Measurements from ENCODE around the gene NELFB.

Gene NELFB

GRCh38 chr9:137254624-137255447 is at the start of gene NELFB:
NELFB (plus strand) TSS chr9:137255327.
- peak; percentile 95 to 96 for DNase-seq (ENCODE audit: low read depth in 2 of 2)

- DNase-seq (ENCODE audit: low read depth in 2 of 2) = no peak
Measured at GRCh38 chr9:137206602-137207001, 48.5 kb upstream of the NELFB start.

GRCh38 chr9:137211532-137211931 is 43.6 kb upstream of the NELFB start:
- DNase-seq (ENCODE audit: low read depth in 2 of 2) = no peak

GRCh38 chr9:137212520-137212919 is 42.6 kb upstream of the NELFB start:
- DNase-seq (ENCODE audit: low read depth in 2 of 2) = no peak

GRCh38 chr9:137213160-137214060 is 41.7 kb upstream of the NELFB start:
- DNase-seq (ENCODE audit: low read depth in 2 of 2) = no peak

GRCh38 chr9:137214620-137215019 is 40.5 kb upstream of the NELFB start:
- no peak for DNase-seq (ENCODE audit: low read depth in 2 of 2)

- no peak for DNase-seq (ENCODE audit: low read depth in 2 of 2)
Measured at GRCh38 chr9:137215196-137215986, 39.7 kb upstream of the NELFB start.

- no peak for DNase-seq (ENCODE audit: low read depth in 2 of 2)
Measured at GRCh38 chr9:137216188-137216965, 38.8 kb upstream of the NELFB start.

- no peak for DNase-seq (ENCODE audit: low read depth in 2 of 2)
Measured at GRCh38 chr9:137217276-137218211, 37.6 kb upstream of the NELFB start.

- no peak for DNase-seq (ENCODE audit: low read depth in 2 of 2)
Measured at GRCh38 chr9:137218212-137218753, 36.8 kb upstream of the NELFB start.

- no peak for DNase-seq (ENCODE audit: low read depth in 2 of 2)
Measured at GRCh38 chr9:137218754-137219271, 36.3 kb upstream of the NELFB start.

GRCh38 chr9:137219757-137220316 is 35.3 kb upstream of the NELFB start:
- no peak for DNase-seq (ENCODE audit: low read depth in 2 of 2)

- no peak for DNase-seq (ENCODE audit: low read depth in 2 of 2)
Measured at GRCh38 chr9:137220317-137221094, 34.6 kb upstream of the NELFB start.

GRCh38 chr9:137221095-137221505 is 34.0 kb upstream of the NELFB start:
- DNase-seq (ENCODE audit: low read depth in 2 of 2) = no peak

- no peak for DNase-seq (ENCODE audit: low read depth in 2 of 2)
Measured at GRCh38 chr9:137221506-137222111, 33.5 kb upstream of the NELFB start.

- DNase-seq (ENCODE audit: low read depth in 2 of 2) = no peak
Measured at GRCh38 chr9:137222190-137223077, 32.7 kb upstream of the NELFB start, which contains the start of gene RNF208. RNF208 (minus strand) TSS chr9:137222240; CDS start chr9:137221212, 1,028 bp downstream.
